PC-9 (cell line): ENCODE data around the gene PRPF8. TPM values are rescaled to one million over a fixed set of nuclear protein-coding genes. Genes with fewer than 3 reads are reported as not detected.
A peak's percentile ranks its signal among the peaks of the same experiment; 100 is the strongest.
"Not testable (repeated sequence)": the region's sequence is repeated elsewhere in the genome, so short reads cannot be mapped to it uniquely, and the experiment has no call there.

Experiments used
- BruUV-seq: library from RNA; stranded (reverse); fragments of 400-500 nt; replicated peaks from 2 replicates; lab custom pipeline; 2021; lab: Mats Ljungman, UMichigan
- CTCF ChIA-PET: fragments of 300-600 bp; sonication (Branson Sonifier 250); formaldehyde crosslinking; loops from one replicate; lab custom pipeline; 2022; ENCODE audit warnings: antibody characterized with exemption; lab: Charles Lee
- POLR2A ChIA-PET: fragments of 300-600 bp; sonication (Branson Sonifier 250); formaldehyde crosslinking; loops from one replicate; lab custom pipeline; 2022; ENCODE audit warnings: antibody characterized with exemption; ENCODE audit not compliant: unreplicated experiment; lab: Charles Lee
- DNase-seq, 2 experiments: peaks; one replicate each; pipeline versions ENCODE4 v3.0.0 to v3.0.0-alpha.2; 2015 to 2022; ENCODE audit warnings: mixed read lengths in 1 of 2
- H2AFZ ChIP-seq: fragments of 200-600 bp; sonication (generic); 2 replicates; pipeline ENCODE4 v1.8.1; 2017; ENCODE audit warnings: antibody characterized with exemption
- H3F3A ChIP-seq: fragments of 200-600 bp; sonication (generic); 2 replicates; pipeline ENCODE4 v1.8.1; 2017; ENCODE audit warnings: antibody characterized with exemption, mild to moderate bottlenecking, low read depth; ENCODE audit not compliant: insufficient read depth
- H3K27ac ChIP-seq: fragments of 200-600 bp; sonication (generic); 2 replicates; pipeline ENCODE4 v1.6.1; 2016; ENCODE audit warnings: mixed run types
- H3K27me3 ChIP-seq: fragments of 200-600 bp; sonication (generic); 2 replicates; pipeline ENCODE4 v1.6.1; 2016; ENCODE audit warnings: low read depth, mixed run types; ENCODE audit not compliant: insufficient read depth
- H3K36me3 ChIP-seq: fragments of 200-600 bp; sonication (generic); 2 replicates; pipeline ENCODE4 v1.6.1; 2016; ENCODE audit warnings: low read depth, mixed run types
- H3K4me1 ChIP-seq: fragments of 200-600 bp; sonication (generic); replicated peaks from 2 replicates; pipeline ENCODE4 v1.6.1; 2016; ENCODE audit warnings: mixed run types; ENCODE audit not compliant: insufficient read depth
- H3K4me2 ChIP-seq: fragments of 200-600 bp; sonication (generic); 2 replicates; pipeline ENCODE4 v1.6.1; 2017; ENCODE audit warnings: mixed run types
- H3K4me3 ChIP-seq: fragments of 200-600 bp; sonication (generic); 2 replicates; pipeline ENCODE4 v1.6.1; 2016; ENCODE audit warnings: mixed run types
- H3K79me2 ChIP-seq: fragments of 200-600 bp; sonication (generic); 2 replicates; pipeline ENCODE4 v1.6.1; 2017; ENCODE audit warnings: low read depth, mixed run types
- H3K9me2 ChIP-seq: fragments of 200-600 bp; sonication (generic); 2 replicates; pipeline ENCODE4 v1.8.1; 2017; ENCODE audit warnings: mild to moderate bottlenecking; ENCODE audit not compliant: insufficient read depth
- H3K9me3 ChIP-seq: fragments of 200-600 bp; sonication (generic); 2 replicates; pipeline ENCODE4 v1.8.1; 2016; ENCODE audit warnings: low read depth; ENCODE audit not compliant: insufficient read depth
- H4K20me1 ChIP-seq: fragments of 200-600 bp; sonication (generic); 2 replicates; pipeline ENCODE4 v1.8.1; 2017; ENCODE audit not compliant: insufficient read depth
- EZH2 ChIP-seq: fragments of 200-600 bp; sonication (generic); IDR thresholded peaks from 2 replicates; pipeline ENCODE4 v1.8.0; 2017; ENCODE audit warnings: antibody characterized with exemption, low read depth
- intact Hi-C: fragments of 100-400 bp; cut with micrococcal nuclease; formaldehyde crosslinking; loops from one replicate; pipeline ENCODE4 v1.10.0; 2022; ENCODE audit not compliant: unreplicated experiment
- total RNA-seq: library from RNA; stranded (reverse); gene quantifications from 2 replicates; pipeline ENCODE4 v1.2.3, GENCODE V29; 2021
- TF ChIP-seq, protein P1 (sequence below): fragments of 200-600 bp; sonication (generic); conservative IDR thresholded peaks from 2 replicates; pipeline ENCODE4 v1.6.1; 2017; ENCODE audit warnings: mixed run types, antibody characterized with exemption, mild to moderate bottlenecking, moderate library complexity

PRPF8 gene
- total RNA-seq, 1 experiment from 2014 or later, result 496 TPM

DNA sequence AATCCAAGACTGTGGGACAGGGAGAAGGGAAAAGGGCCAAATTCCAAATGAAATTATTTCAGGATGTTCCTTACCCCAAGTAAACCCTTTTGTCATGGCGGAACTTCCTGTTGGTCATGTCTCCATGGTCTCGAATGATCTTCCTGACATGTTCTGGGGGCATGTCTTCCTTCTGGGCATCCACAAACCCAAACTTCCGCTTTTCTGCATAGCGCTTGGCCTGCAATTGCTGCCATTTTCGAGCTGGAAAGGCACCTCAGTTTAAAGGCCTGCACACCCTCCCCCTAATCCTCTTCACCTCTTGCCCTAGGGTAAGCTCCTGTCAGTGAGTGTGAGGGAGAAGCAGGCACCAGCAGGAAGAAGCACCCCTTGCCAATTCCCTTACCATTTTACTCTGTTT is 1.2 kb downstream of the PRPF8 start:
- TF ChIP-seq EZH2, result no peak
- TF ChIP-seq, protein P1, sequence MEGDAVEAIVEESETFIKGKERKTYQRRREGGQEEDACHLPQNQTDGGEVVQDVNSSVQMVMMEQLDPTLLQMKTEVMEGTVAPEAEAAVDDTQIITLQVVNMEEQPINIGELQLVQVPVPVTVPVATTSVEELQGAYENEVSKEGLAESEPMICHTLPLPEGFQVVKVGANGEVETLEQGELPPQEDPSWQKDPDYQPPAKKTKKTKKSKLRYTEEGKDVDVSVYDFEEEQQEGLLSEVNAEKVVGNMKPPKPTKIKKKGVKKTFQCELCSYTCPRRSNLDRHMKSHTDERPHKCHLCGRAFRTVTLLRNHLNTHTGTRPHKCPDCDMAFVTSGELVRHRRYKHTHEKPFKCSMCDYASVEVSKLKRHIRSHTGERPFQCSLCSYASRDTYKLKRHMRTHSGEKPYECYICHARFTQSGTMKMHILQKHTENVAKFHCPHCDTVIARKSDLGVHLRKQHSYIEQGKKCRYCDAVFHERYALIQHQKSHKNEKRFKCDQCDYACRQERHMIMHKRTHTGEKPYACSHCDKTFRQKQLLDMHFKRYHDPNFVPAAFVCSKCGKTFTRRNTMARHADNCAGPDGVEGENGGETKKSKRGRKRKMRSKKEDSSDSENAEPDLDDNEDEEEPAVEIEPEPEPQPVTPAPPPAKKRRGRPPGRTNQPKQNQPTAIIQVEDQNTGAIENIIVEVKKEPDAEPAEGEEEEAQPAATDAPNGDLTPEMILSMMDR, result no peak
- Histone ChIP-seq H2AFZ (no peak overlapping the region), H3K79me2 (peaks cover 49% of the 10 kb centered on the region), H3F3A (peaks cover 40% of the 10 kb centered on the region), H4K20me1 (peaks cover 45% of the 10 kb centered on the region), H3K4me1 (peaks cover 29% of the 10 kb centered on the region), H3K9me3 (no peaks in the 10 kb centered on the region), H3K4me2 (peak overlapping the region; percentile 82), H3K27ac (no peak overlapping the region), H3K9me2 (no peaks in the 10 kb centered on the region), H3K36me3 (peaks cover 51% of the 10 kb centered on the region), H3K27me3 (no peaks in the 10 kb centered on the region), H3K4me3 (peak overlapping the region; percentile 77)
- CTCF ChIA-PET, result interaction anchor here (0.7 to 1.9 kb wide), 3 partner anchors 30 to 141 kb away, joined by 3 to 8 read pairs (median 5); no protein-coding TSS in a partner anchor
- intact Hi-C loops, result no loop called here
- POLR2A ChIA-PET, result interaction anchor here (0.5 kb wide), 1 partner anchor 132 kb away, joined by 12 read pairs; no protein-coding TSS in a partner anchor
- BruUV-seq, result TSS peak; percentile 37
- no peak for DNase-seq

- no peaks in the 10 kb centered on the region for H3K27me3 ChIP-seq
- DNase-seq, result no peak
- ChIA-PET POLR2A (no interaction called here), CTCF (interaction anchor here (0.6 kb wide), 1 partner anchor 10 kb away, joined by 4 read pairs; no protein-coding TSS in a partner anchor)
- H3F3A ChIP-seq, result peaks cover 38% of the 10 kb centered on the region
- H3K4me2 ChIP-seq, result no peak overlapping the region
- peaks cover 23% of the 10 kb centered on the region; the same call in 1 of the 2 replicates for H3K79me2 ChIP-seq
- H3K4me1 ChIP-seq, result no peaks in the 10 kb centered on the region
- intact Hi-C loops, result no loop called here
- no peaks in the 10 kb centered on the region for H3K9me2 ChIP-seq
- no peaks in the 10 kb centered on the region for H3K9me3 ChIP-seq
- peaks cover 28% of the 10 kb centered on the region; the same call in 1 of the 2 replicates for H4K20me1 ChIP-seq
- no peak overlapping the region for H2AFZ ChIP-seq
- BruUV-seq, result no TSS peak
- no peak overlapping the region for H3K27ac ChIP-seq
- no peak overlapping the region for H3K4me3 ChIP-seq
- TF ChIP-seq, protein P1, result no peak
- TF ChIP-seq EZH2, result no peak
- H3K36me3 ChIP-seq, result peaks cover 82% of the 10 kb centered on the region
Measured at GRCh38 chr17:1676401-1676800, 8.3 kb downstream of the PRPF8 start.

DNA sequence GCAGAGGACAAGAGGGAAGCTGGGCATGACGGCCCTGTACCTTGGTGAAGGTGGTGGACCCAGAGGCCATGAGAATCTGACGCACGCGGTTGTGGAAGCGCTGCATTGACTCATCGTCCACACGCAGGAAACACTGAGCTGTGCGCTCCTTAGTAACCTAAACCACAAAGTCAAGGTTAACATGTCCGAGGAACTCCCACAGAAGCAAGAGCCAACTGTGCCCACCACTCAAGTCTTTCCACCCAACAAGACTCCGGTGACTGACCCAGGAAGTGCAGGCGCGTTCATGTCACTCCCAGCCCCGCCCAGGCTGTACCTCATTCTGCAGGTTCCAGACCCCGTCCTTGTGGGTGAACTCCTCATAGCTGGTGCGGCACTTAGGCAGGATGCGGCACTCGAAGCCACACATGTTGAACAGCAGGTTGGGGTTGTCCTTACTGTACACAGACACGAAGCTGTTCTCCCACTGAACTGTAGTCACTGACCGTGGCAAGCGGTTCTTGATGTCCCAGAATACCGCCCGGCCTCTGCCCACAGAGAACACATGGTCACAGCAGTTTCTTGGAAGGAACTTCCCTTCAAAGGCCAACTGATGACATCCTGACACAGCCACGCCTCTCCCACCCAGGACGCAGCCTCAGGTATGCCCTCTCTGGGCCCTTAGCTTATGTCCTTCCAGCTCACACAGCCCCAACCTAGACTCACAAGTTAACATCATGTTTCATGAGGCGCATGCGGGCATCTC is 11.5 kb downstream of the PRPF8 start:
- no peak for TF ChIP-seq EZH2
- TF ChIP-seq, protein P1, result no peak
- intact Hi-C loops, result no loop called here
- BruUV-seq, result no TSS peak

DNA sequence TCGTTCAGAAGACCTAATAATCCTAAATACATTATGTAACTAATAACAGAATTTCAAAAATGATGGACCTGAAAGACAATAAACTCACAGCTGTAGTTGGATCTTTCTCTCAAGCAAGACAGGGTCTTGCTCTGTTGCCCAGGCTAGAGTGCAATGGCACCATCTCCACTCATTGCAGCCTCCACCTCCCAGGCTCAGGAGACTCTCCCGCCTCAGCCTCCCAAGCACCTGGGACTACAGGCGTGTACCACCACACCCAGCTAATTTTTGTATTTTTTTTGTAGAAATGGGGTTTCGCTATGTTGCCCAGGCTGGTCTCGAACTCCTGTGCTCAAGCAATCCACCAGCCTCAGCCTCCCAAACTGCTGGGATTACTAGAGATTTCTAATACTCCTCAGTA is 20.7 kb downstream of the PRPF8 start:
- H3K79me2 ChIP-seq, result peaks cover 17% of the 10 kb centered on the region; the same call in 1 of the 2 replicates
- peaks cover 49% of the 10 kb centered on the region; the same call in 1 of the 2 replicates for H3F3A ChIP-seq
- H2AFZ ChIP-seq, CTCF ChIA-PET, H3K9me2 ChIP-seq, H3K4me2 ChIP-seq, BruUV-seq, DNase-seq, intact Hi-C loops, H3K27ac ChIP-seq, H3K4me3 ChIP-seq, H3K4me1 ChIP-seq, H3K27me3 ChIP-seq, H3K9me3 ChIP-seq, POLR2A ChIA-PET: not testable (repeated sequence)
- peaks cover 73% of the 10 kb centered on the region for H3K36me3 ChIP-seq
- H4K20me1 ChIP-seq, result peaks cover 56% of the 10 kb centered on the region

More for the DNA sequence above, 11.5 kb downstream of the PRPF8 start:
- Histone ChIP-seq H2AFZ (no peak overlapping the region), H3K4me3 (no peak overlapping the region), H3K4me2 (no peak overlapping the region), H3K9me2 (no peaks in the 10 kb centered on the region), H3K79me2 (peaks cover 9% of the 10 kb centered on the region; the same call in 1 of the 2 replicates), H3K27me3 (no peaks in the 10 kb centered on the region), H3K4me1 (no peaks in the 10 kb centered on the region), H3K27ac (no peak overlapping the region), H3K36me3 (peaks cover 69% of the 10 kb centered on the region), H3F3A (peaks cover 52% of the 10 kb centered on the region), H3K9me3 (no peaks in the 10 kb centered on the region), H4K20me1 (peaks cover 24% of the 10 kb centered on the region)
- DNase-seq, result peak in 1 of 2 experiments; percentile 17
- CTCF ChIA-PET, result no interaction called here
- POLR2A ChIA-PET, result no interaction called here
